ENCODE measurements around the gene TTLL9.

The TTLL9 gene

DNA sequence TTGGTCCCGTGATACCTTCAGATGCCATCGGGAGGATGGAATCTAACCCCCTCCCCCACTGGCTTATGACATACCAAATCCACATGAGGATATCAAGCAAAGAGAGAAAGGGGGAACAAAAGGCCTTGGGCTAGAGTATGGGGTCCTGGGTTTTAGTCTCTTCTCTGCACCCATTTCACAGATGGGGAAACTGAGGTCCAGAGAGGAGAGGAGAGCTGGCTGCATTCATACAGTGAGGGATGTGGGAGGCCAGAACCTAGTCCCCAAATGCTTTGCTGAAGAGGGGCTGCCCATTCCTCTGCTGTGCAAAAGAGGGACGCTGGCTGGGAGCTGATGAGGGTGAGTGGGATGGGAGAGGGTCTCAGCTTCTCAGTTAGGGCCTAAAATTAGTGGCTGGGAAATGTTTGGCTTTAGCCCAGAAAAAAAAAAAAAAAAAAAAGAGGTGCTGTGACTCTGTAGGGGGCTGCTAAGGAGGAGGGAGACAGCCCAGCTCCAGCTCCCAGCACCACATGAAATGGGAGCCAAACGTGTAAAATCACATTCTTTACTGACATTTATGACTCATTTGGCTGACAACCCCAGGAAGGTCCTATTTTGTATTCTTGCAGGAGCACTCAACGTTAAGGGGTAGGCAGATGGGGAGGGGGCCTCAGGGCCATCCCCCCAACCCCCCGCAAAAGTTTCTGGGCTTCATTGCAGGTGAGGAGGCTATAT, 109.4 kb downstream of the TTLL9 start:
- H3K36me3 Mint-ChIP-seq: no peaks in the 10 kb centered on the region

DNA sequence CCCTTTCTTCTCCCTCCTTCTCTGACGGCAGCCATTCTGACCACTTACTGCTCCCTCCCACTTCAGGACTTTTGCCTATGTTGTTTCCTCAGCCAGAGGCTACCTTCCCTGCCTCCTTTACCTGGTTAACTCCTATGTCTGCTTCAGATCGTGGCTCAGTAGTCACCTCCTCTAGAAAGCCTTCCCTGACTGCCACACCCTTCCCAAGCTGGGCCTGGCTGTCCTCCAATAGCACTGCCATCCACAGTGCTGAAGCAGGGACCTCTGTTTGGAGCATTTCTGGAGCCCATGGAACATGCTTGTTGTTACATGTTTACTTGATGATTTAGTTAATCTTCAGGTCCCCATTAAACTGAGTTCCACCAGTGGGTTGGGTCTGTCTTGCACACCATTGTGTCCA, 111.3 kb downstream of the TTLL9 start:
- Mint-ChIP-seq H3K27me3 (peaks cover 1% of the 10 kb centered on the region), H3K4me3 (no peak overlapping the region), H3K27ac (no peak overlapping the region), H3K9me3 (no peaks in the 10 kb centered on the region), H3K4me1 (no peaks in the 10 kb centered on the region), H3K36me3 (no peaks in the 10 kb centered on the region)

More for the DNA sequence above, 109.4 kb downstream of the TTLL9 start:
- no peaks in the 10 kb centered on the region for H3K4me1 Mint-ChIP-seq
- no peak overlapping the region for H3K4me3 Mint-ChIP-seq
- H3K27ac Mint-ChIP-seq: no peak overlapping the region
- no peaks in the 10 kb centered on the region for H3K9me3 Mint-ChIP-seq
- H3K27me3 Mint-ChIP-seq: peaks cover 7% of the 10 kb centered on the region

DNA sequence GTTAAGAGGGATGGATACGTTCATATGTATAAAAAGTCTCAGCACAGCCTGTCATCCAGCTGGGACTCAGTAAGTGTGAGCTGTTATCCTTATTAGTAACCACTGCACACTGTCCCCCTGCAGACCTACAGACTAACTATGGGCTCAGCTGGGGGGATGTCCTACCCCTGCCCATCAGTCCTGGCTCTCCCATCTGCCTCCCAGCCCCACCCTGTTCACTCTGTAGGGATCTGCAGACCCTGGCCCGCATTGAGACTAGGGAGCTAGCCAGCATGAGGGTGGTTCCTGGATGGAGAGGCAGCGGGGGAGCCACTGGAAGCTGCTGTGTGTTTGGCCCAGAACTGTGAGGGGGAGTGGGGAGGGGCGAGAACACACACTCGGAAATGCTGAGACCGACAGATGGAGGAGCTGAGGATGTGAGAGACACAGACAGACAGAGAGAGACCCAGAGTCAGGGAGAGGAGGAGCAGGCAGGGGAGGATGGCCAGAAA, 114.6 kb downstream of the TTLL9 start:
- Mint-ChIP-seq H3K27ac (no peak overlapping the region), H3K4me3 (no peak overlapping the region), H3K4me1 (no peaks in the 10 kb centered on the region), H3K27me3 (no peaks in the 10 kb centered on the region), H3K9me3 (no peaks in the 10 kb centered on the region), H3K36me3 (no peaks in the 10 kb centered on the region)

DNA sequence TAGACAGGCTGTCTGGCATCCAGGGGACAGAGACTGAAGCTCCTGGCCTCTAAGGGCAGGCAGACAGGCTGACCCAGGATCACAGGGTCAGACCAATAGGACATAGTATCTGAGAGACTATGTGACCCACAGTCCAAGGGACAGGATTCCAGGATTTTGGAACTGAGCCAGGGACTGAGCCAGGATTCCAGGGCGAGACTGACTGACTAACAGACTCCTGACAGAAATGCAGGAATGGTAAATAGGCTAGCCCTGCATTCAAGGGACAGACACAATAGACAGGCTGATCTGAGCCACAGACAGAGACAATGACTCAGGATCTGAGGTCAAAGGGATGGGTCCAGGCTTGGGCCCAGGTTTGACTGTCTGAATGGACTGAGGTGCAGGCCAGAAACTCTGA, 117.3 kb downstream of the TTLL9 start:
- no peaks in the 10 kb centered on the region for H3K9me3 Mint-ChIP-seq
- H3K27ac Mint-ChIP-seq: no peak overlapping the region
- no peaks in the 10 kb centered on the region for H3K36me3 Mint-ChIP-seq
- no peaks in the 10 kb centered on the region for H3K4me1 Mint-ChIP-seq
- no peaks in the 10 kb centered on the region for H3K27me3 Mint-ChIP-seq
- H3K4me3 Mint-ChIP-seq: no peak overlapping the region

DNA sequence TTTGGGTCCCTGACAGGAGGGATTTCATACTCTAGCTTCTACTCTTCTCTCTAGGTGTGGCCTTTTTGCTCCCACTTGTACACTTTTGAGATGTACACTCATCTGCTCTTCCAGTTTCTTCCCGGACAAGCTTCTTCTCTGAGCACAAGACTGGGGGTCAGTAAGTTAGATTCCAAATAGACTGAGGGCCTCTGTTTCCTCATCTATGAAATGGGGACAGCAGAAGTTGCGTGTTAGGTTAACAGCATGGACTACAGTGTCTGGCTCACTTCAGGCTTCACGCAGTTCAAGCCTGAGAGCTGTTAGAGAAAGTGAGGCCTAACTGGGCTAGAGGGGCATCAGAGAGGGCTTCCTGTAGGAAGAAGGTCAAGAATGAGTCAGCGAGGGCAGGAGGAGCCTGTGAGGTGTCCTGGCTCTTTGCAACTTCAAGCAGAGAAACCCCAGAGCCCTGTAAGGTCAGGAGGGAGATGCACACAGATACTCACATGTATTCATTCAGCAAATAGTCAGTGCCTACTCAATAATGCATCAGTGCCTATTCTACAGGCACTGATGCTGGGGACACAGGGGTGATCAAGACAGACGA, 118.1 kb downstream of the TTLL9 start:
- Mint-ChIP-seq H3K9me3 (no peaks in the 10 kb centered on the region), H3K4me1 (no peaks in the 10 kb centered on the region), H3K36me3 (no peaks in the 10 kb centered on the region), H3K4me3 (no peak overlapping the region), H3K27ac (no peak overlapping the region), H3K27me3 (peaks cover 5% of the 10 kb centered on the region)

DNA sequence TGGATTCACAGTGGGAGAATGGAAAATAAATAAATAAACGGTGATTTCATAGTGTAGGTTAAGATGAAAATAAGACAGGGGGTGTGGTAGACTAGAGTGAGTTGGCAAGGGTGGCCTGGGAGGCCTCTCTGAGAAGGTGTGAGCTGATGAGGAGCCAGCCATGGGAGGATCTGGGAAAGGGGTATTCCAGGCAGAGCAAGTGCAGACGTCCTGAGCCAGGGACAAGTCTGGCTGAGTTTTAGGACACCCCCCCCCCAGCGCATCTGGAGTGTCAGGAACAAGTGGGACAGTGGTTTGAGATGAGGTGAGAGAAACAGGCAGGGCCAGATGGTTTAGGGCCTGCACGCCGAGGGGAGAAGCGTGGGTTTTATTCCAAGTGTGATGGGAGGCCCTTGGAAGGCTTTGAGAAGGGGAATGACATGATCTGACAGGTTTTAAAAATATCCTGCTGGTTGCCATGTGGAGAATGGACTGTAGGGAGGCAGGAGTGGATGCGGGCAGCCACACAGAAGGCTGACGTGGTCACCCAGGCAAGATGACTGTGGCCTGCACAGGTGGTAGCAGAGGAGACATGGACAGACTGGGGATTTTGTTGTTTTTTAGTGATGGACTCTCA, 118.7 kb downstream of the TTLL9 start:
- Mint-ChIP-seq H3K27ac (no peak overlapping the region), H3K9me3 (no peaks in the 10 kb centered on the region), H3K4me1 (no peaks in the 10 kb centered on the region), H3K36me3 (no peaks in the 10 kb centered on the region), H3K27me3 (peaks cover 10% of the 10 kb centered on the region), H3K4me3 (no peak overlapping the region)

DNA sequence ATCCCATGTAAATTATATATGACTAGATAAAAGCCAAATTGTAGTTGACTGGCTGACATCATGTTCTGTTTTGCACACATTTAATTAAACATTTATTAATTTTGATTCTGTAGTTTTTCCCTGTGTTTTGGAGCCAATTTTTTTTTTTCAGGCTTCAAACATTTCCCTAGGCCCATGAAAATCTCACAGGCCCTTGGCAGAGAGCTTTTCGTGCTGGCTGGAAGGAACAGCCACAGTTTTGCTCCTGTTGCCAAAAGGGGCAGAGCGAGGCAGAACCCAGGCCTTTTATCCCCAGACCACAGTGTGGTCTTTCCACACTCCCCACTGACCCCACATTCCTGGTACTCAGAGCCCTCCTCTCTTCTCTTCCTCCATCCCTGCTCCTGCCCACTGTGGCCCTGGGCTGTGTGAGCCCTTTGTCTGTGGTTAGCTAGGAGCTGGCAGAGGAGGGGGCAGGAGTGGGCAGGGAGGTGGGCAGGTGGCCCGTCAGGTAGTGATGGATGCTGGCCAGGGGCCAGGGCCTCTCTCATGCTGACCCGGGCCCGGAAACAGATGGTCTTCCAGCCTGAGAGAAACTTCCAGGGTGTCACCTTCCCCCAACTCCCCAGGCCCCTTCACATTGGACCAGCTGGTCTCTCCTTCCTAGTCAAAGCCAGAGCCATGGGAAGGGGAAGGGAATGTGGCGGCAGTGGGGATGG, 120.4 kb downstream of the TTLL9 start:
- no peaks in the 10 kb centered on the region for H3K36me3 Mint-ChIP-seq
- no peak overlapping the region for H3K4me3 Mint-ChIP-seq
- H3K27ac Mint-ChIP-seq: no peak overlapping the region
- peaks cover 14% of the 10 kb centered on the region for H3K27me3 Mint-ChIP-seq
- no peaks in the 10 kb centered on the region for H3K4me1 Mint-ChIP-seq
- H3K9me3 Mint-ChIP-seq: no peaks in the 10 kb centered on the region

DNA sequence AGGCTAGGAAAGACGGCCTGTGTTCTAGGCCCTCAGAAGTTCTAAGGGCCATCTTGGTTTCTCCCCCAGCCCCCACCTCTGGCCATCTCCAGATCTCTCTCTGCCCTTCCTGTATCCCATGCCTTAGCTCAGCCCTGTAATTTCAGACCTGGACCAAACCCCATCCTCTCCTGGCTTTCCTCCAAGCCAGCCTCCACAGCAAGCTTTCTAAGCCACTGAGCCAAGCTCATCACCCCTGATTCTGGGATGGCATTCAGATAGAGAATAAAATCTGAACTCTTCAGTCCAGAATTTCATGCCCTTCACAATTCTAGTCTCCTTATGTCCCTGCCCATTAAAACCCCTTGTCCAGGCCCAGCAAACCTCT, 120.9 kb downstream of the TTLL9 start:
- no peak overlapping the region for H3K4me3 Mint-ChIP-seq
- H3K9me3 Mint-ChIP-seq: no peaks in the 10 kb centered on the region
- peaks cover 18% of the 10 kb centered on the region for H3K27me3 Mint-ChIP-seq
- H3K4me1 Mint-ChIP-seq: no peaks in the 10 kb centered on the region
- no peak overlapping the region for H3K27ac Mint-ChIP-seq
- no peaks in the 10 kb centered on the region for H3K36me3 Mint-ChIP-seq

DNA sequence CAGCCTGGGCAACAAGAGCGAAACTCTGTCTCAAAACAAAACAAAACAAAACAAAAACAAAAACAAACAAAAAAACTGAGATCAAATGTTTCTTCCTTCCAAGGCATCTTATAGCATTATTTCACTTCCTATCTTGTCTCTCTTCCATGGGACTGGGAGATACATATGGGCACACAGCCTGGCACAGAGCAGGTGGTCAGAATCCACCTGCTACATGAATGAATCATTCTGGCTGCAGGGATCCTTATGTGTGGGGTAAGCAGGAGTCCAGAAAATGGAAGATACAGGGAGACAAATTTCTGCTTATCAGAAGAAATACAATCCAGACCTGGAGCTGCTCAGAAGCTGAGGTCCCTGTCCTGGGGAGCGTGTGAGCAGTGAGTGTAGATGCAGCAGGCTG, 121.7 kb downstream of the TTLL9 start:
- peaks cover 24% of the 10 kb centered on the region for H3K27me3 Mint-ChIP-seq

More for the DNA sequence above, 121.7 kb downstream of the TTLL9 start:
- no peaks in the 10 kb centered on the region for H3K4me1 Mint-ChIP-seq
- no peaks in the 10 kb centered on the region for H3K9me3 Mint-ChIP-seq
- no peak overlapping the region for H3K27ac Mint-ChIP-seq
- no peaks in the 10 kb centered on the region for H3K36me3 Mint-ChIP-seq
- no peak overlapping the region for H3K4me3 Mint-ChIP-seq

Measured in activated naive CD4-positive, alpha-beta T cell treated with anti-CD3 and anti-CD28 coated beads, Interleukin-2, amount 50 U/mL, for 24 hours (primary cell).